NOMO-1 treated with DMSO at 0.1 percent for 48 hours (cell line): ENCODE measurements around the gene ANKRD24.
A peak's percentile ranks its signal among the peaks of the same experiment; 100 is the strongest.
"Not testable (repeated sequence)": the region's sequence is repeated elsewhere in the genome, so short reads cannot be mapped to it uniquely, and the experiment has no call there.

ENCODE experiments used
- DNase-seq: peaks from one replicate; lab custom pipeline; 2025; ENCODE audit not compliant: unreplicated experiment; lab: John Stamatoyannopoulos, UW

The ANKRD24 gene

GRCh38 chr19:4173479-4174212 lies 8.8 kb upstream of the ANKRD24 start:
- no peak for DNase-seq

DNA sequence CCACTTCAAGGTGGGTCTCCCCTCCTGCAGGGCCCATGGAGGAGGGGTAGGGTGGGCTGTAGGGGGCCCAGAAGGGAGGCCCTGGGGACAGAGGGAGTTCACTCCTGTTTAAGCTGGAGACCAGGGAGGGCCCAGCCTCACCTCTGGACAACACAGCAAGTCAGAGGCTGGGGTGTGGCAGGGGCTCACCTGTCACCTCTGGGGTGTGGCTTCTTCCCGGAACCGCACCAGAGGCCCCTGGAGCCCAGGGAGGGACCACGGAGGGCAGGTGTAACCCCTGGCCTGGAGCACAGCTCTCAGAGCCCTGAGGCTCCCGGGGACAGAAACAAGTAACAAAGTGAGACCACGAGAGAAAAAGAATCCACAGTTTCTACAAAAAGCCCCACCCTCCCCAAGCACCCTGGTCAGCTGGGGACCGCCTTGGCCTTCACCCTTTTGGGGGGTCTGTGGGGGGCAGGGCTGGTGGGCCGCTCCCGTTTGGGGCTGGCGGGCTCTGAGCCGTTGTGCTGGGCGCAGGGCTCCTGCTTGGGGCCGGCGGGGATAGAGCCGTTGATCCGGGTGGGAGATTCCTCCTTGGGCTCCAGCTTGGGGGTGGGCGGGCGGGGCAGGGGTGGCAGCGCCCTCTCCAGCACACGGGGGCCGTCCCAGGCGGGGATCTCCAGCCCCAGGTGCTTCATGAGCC lies 8.1 kb upstream of the ANKRD24 start:
- no peak for DNase-seq

DNA sequence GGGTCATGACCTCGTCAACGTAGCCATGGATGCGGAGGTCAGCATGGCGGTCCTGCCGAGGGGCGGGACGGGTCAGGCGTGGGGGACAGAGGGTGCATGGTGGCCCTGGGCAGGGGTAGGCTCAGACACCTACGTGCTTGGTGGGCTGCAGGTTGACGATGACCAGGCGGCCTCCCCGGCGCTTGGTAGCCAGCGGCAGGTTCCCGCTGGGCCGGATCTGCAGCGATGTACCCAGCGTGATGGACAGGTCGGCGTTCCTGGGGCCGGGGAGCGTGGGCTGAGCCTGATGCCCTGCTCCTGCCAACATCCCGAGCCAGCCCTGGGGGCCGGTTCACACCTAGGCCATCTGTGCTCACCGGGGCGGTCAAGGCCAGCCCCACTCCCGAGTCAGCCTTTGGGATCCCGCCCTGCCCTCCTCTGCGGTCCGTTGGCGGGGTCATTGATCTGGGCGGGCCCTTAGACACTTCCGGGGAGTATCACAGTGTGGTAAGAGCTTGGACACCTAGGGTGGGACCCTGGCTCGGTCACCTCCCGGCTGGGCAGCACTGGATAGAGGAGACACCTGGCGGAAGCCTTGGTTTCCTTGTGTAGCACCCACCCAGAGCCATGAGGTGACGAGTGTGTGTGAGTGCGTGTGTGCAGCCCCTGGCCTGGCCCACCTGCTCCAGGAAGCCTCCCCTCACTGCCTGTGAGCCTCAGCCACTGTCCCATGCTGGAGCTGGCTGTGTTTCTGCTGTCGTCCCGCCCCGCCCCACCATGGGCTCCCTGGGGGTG lies 7.4 kb upstream of the ANKRD24 start:
- DNase-seq, result no peak

- no peak for DNase-seq
Measured at GRCh38 chr19:4175669-4175931, 6.9 kb upstream of the ANKRD24 start.

DNA sequence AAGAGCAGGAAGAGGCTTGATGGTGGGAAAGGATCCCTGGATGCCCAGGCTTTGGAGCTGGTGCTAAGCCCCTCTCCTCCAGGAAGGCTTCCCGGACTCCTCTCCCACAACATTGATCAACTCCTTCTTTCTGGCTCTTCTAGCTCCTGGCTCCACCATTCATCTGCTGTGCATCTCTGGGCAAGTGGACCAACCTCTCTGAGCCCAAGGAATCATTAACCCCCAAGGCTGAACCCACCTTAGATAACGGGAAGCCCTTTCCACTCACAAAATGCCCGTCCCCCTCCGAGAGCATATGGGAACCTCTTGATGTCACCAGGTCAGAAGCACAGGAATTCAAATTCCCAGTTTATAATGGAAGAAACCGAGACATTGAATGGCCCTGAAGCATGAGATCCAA lies 5.3 kb upstream of the ANKRD24 start:
- DNase-seq, result no peak

- DNase-seq, result no peak
Measured at GRCh38 chr19:4178990-4179389, 3.5 kb upstream of the ANKRD24 start.

DNA sequence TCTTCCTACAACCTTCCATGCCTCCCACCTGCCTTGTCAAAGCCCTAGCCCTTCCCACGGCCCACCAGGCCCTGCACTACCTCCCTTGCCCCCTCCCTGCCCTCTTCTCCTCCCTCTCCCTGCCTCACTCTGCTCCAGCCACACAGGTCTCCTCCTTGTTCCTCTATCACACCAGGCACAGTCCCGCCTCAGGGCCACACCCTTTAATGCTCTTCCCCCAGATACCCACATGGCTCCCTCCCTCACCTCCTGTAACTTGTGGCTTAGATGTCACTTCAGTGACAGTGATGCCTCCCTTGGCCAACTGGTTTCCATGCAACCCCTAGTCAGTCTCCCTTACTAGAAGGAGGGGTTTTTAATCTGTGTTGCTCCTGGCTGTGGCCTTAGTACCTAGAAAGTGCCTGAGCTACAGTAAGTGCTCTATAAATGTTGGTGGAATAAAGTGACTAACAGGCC lies 1.4 kb upstream of the ANKRD24 start:
- peak; percentile 30 for DNase-seq

DNA sequence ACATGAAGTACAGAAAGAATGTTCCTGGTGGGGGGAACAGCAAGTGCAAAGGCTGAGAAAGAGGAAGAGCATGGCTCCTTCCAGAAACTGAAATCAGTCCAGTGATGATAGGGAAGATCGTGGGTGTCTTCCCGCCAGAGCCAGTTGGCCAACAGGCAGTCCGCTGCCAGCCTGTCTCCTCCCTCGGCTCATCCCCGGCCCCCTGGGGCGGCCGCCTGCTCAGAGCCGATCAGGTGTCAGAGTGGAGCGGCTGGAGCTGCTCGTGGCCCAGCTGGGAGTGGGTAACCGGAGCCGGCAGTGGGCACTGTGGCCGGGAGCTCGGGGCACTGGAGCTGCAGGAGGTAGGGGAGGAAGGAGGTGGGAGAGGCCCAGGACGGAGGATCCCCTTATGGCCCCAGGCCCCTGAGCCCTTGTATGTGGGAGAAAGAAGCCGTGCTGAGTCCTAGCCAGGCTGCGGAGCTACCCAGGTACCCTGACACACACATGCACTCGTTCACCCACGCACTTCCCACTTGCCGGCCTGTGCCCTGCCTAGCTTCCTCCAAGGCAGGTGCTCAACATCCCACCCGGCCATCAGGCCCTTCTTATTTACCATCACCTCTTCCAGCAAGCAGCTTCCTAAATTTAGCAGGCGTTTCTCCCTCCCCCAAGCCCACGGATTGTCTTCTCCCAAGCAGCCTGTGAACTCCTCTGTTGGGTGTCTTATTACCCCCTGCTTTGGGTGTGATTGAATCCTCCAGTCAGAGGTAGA lies 1.7 kb downstream of the ANKRD24 start:
- DNase-seq, result peak; percentile 35

- no peak for DNase-seq
Measured at GRCh38 chr19:4184718-4185352, 2.3 kb downstream of the ANKRD24 start.

- no peak for DNase-seq
Measured at GRCh38 chr19:4185413-4186086, 3.1 kb downstream of the ANKRD24 start.

- peak; percentile 77 for DNase-seq
Measured at GRCh38 chr19:4186087-4186993, 3.9 kb downstream of the ANKRD24 start.

GRCh38 chr19:4187313-4188122 lies 5.0 kb downstream of the ANKRD24 start:
- DNase-seq, result no peak

DNA sequence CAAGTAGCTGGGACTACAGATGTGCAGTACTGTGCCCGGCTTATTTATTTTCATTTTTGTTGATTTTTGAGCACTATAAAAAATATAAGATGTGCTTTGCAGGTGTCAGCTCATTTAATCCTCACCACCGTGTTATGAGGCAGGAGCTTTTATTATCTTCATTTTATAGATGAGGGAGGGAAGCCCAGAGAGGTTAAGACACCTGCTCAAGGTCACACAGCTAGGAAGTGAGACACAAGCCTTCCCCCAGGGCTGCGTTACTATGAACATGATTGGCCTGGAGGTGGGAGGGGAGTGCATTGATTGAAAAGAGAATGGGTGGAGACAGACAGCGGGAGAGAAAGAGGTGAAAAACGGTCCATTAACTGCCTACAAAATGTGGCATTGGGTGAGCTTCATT lies 7.2 kb downstream of the ANKRD24 start:
- no peak for DNase-seq

- DNase-seq, result not testable (repeated sequence)
Measured at GRCh38 chr19:4192537-4192936, 10.0 kb downstream of the ANKRD24 start.

DNA sequence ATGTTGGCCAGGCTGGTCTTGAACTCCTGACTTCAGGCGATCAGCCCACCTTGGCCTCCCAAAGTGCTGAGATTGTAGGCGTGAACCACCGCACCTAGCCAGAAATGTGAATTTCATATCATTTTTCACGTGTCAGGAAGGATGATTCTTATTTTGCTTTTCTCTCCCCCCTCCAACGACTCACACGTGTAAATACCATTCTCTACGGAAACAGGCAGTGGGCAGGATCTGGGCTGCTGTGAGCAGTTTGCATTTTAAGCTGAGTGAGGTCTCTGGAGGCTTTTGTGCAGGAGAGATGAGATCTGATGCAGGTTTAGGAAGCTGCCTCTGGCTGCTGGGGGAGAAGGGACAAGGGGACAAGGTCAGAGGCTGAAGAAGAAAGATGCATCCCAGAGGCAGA lies 11.9 kb downstream of the ANKRD24 start:
- no peak for DNase-seq

GRCh38 chr19:4196009-4196408 lies 13.5 kb downstream of the ANKRD24 start:
- DNase-seq, result no peak

GRCh38 chr19:4196587-4197148 lies 14.2 kb downstream of the ANKRD24 start:
- no peak for DNase-seq

DNA sequence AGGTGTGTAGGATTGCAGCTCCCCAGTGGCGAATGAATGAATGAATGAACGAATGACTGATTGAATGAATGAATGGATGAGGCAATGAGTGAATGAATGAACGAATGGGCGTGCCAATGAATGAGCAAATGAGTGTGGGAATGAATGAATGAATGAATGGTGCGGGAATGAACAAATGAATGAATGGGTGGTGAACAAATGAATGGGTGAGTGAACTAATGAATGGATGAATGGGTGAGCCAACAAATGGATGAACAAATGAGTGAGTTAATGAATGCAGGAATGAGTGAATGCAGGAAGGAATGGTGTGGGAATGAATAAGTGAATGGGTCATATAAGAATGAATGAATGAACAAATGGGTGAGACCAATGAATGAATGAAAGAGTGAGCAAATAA lies 14.7 kb downstream of the ANKRD24 start:
- no peak for DNase-seq
